Hematopoietic multipotent progenitor cell treated with erythropoietin and hydrocortisone succinate and interleukin-3 and kit ligand, for 8 days (in vitro differentiated cells): Measurements from ENCODE around the gene FAM110D.

ENCODE experiments used
- DNase-seq: peaks from one replicate; pipeline ENCODE4 v3.0.0-alpha.2; 2015

The FAM110D gene

GRCh38 chr1:26158908-26159742 lies at the start of gene FAM110D:
TSS of gene FAM110D (plus strand) at chr1:26159079. CDS start at chr1:26161292, 2,213 bp downstream.
- DNase-seq = no peak

- DNase-seq = no peak
Measured at GRCh38 chr1:26109229-26110164, 49.4 kb upstream of the FAM110D start.

- DNase-seq = peak; percentile 78
Measured at GRCh38 chr1:26110731-26111529, 47.9 kb upstream of the FAM110D start.

GRCh38 chr1:26111530-26112406 lies 47.1 kb upstream of the FAM110D start, which contains the start of gene PDIK1L:
TSS of gene PDIK1L (plus strand) at chr1:26111824. CDS start at chr1:26114309, 2,485 bp downstream.
- peak; percentile 93 for DNase-seq

- DNase-seq = no peak
Measured at GRCh38 chr1:26112407-26112775, 46.5 kb upstream of the FAM110D start.

GRCh38 chr1:26114165-26114927 lies 44.5 kb upstream of the FAM110D start:
- no peak for DNase-seq

GRCh38 chr1:26119892-26120608 lies 38.8 kb upstream of the FAM110D start:
- no peak for DNase-seq

- peak; percentile 70 for DNase-seq
Measured at GRCh38 chr1:26121854-26122773, 36.8 kb upstream of the FAM110D start.

GRCh38 chr1:26122988-26123973 lies 35.6 kb upstream of the FAM110D start:
- peak; percentile 90 for DNase-seq

- no peak for DNase-seq
Measured at GRCh38 chr1:26124418-26125331, 34.2 kb upstream of the FAM110D start.

- DNase-seq = no peak
Measured at GRCh38 chr1:26125382-26125781, 33.5 kb upstream of the FAM110D start.

GRCh38 chr1:26125946-26126320 lies 32.9 kb upstream of the FAM110D start:
- peak; percentile 49 for DNase-seq

- peak; percentile 100 for DNase-seq
Measured at GRCh38 chr1:26126321-26127084, 32.4 kb upstream of the FAM110D start.

- peak; percentile 67 for DNase-seq
Measured at GRCh38 chr1:26127235-26128163, 31.4 kb upstream of the FAM110D start.

GRCh38 chr1:26129778-26130177 lies 29.1 kb upstream of the FAM110D start:
- DNase-seq = no peak
